ENCODE data around the gene DMBX1.

GRCh38 chr1:46538147-46538546 lies 48.5 kb downstream of the DMBX1 start:
- TF ChIP-seq CTCF (IDR thresholded peaks at IDR 0.05; ENCODE audit: borderline replicate concordance, extremely low read depth, low read length, poor library complexity, severe bottlenecking) (no peak), EZH2 (IDR thresholded peaks at IDR 0.05; ENCODE audit: borderline replicate concordance, low read depth, low read length, severe bottlenecking) (no peak)
